PC-9 (cell line): ENCODE measurements around the gene PIM1. TPM values are rescaled to one million over a fixed set of nuclear protein-coding genes. Genes with fewer than 3 reads are reported as not detected.

ENCODE experiments used
- BruUV-seq: library from RNA; stranded (reverse); fragments of 400-500 nt; replicated peaks from 2 replicates; lab custom pipeline; 2021; lab: Mats Ljungman, UMichigan
- CTCF ChIA-PET: fragments of 300-600 bp; sonication (Branson Sonifier 250); formaldehyde crosslinking; loops from one replicate; lab custom pipeline; 2022; ENCODE audit warnings: antibody characterized with exemption; lab: Charles Lee
- POLR2A ChIA-PET: fragments of 300-600 bp; sonication (Branson Sonifier 250); formaldehyde crosslinking; loops from one replicate; lab custom pipeline; 2022; ENCODE audit warnings: antibody characterized with exemption; ENCODE audit not compliant: unreplicated experiment; lab: Charles Lee
- DNase-seq, 2 experiments: peaks; one replicate each; pipeline versions ENCODE4 v3.0.0 to v3.0.0-alpha.2; 2015 to 2022; ENCODE audit warnings: mixed read lengths in 1 of 2
- H2AFZ ChIP-seq: fragments of 200-600 bp; sonication (generic); 2 replicates; pipeline ENCODE4 v1.8.1; 2017; ENCODE audit warnings: antibody characterized with exemption
- H3F3A ChIP-seq: fragments of 200-600 bp; sonication (generic); 2 replicates; pipeline ENCODE4 v1.8.1; 2017; ENCODE audit warnings: antibody characterized with exemption, mild to moderate bottlenecking, low read depth; ENCODE audit not compliant: insufficient read depth
- H3K27ac ChIP-seq: fragments of 200-600 bp; sonication (generic); 2 replicates; pipeline ENCODE4 v1.6.1; 2016; ENCODE audit warnings: mixed run types
- H3K27me3 ChIP-seq: fragments of 200-600 bp; sonication (generic); 2 replicates; pipeline ENCODE4 v1.6.1; 2016; ENCODE audit warnings: low read depth, mixed run types; ENCODE audit not compliant: insufficient read depth
- H3K36me3 ChIP-seq: fragments of 200-600 bp; sonication (generic); 2 replicates; pipeline ENCODE4 v1.6.1; 2016; ENCODE audit warnings: low read depth, mixed run types
- H3K4me1 ChIP-seq: fragments of 200-600 bp; sonication (generic); replicated peaks from 2 replicates; pipeline ENCODE4 v1.6.1; 2016; ENCODE audit warnings: mixed run types; ENCODE audit not compliant: insufficient read depth
- H3K4me2 ChIP-seq: fragments of 200-600 bp; sonication (generic); 2 replicates; pipeline ENCODE4 v1.6.1; 2017; ENCODE audit warnings: mixed run types
- H3K4me3 ChIP-seq: fragments of 200-600 bp; sonication (generic); 2 replicates; pipeline ENCODE4 v1.6.1; 2016; ENCODE audit warnings: mixed run types
- H3K79me2 ChIP-seq: fragments of 200-600 bp; sonication (generic); 2 replicates; pipeline ENCODE4 v1.6.1; 2017; ENCODE audit warnings: low read depth, mixed run types
- H3K9me2 ChIP-seq: fragments of 200-600 bp; sonication (generic); 2 replicates; pipeline ENCODE4 v1.8.1; 2017; ENCODE audit warnings: mild to moderate bottlenecking; ENCODE audit not compliant: insufficient read depth
- H3K9me3 ChIP-seq: fragments of 200-600 bp; sonication (generic); 2 replicates; pipeline ENCODE4 v1.8.1; 2016; ENCODE audit warnings: low read depth; ENCODE audit not compliant: insufficient read depth
- H4K20me1 ChIP-seq: fragments of 200-600 bp; sonication (generic); 2 replicates; pipeline ENCODE4 v1.8.1; 2017; ENCODE audit not compliant: insufficient read depth
- CTCF ChIP-seq: fragments of 200-600 bp; sonication (generic); conservative IDR thresholded peaks from 2 replicates; pipeline ENCODE4 v1.6.1; 2017; ENCODE audit warnings: mixed run types, antibody characterized with exemption, mild to moderate bottlenecking, moderate library complexity
- EZH2 ChIP-seq: fragments of 200-600 bp; sonication (generic); IDR thresholded peaks from 2 replicates; pipeline ENCODE4 v1.8.0; 2017; ENCODE audit warnings: antibody characterized with exemption, low read depth
- intact Hi-C: fragments of 100-400 bp; cut with micrococcal nuclease; formaldehyde crosslinking; loops from one replicate; pipeline ENCODE4 v1.10.0; 2022; ENCODE audit not compliant: unreplicated experiment
- total RNA-seq: library from RNA; stranded (reverse); gene quantifications from 2 replicates; pipeline ENCODE4 v1.2.3, GENCODE V29; 2021

The PIM1 gene
- total RNA-seq, 1 experiment from 2014 or later, result 51.0 TPM

DNA sequence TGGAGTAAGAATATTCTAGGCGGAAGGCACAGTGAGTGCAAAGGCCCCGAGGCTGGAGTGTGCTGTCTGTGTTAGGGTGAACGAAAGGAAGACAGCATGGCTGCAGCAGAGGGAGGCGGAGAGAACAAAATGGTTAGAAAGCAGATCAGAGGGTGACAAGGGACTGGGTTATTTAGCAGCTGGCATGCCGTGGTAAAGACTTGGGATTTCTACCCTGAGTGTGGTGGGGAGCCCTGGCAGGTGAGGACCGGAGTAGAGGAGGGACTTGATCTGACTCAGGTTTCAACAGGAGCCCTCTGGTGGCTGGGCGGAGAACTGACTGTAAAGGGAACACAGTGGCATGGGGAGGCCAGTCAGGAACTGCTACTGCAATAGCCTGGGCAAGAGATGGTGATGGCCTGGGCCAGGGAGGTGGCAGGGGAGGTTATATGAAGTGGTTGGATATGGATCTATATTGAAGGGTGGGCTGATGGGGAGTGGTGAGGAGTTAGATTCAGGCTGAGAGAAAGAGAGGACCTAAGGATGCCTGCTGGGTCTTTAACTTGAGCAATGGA is 38.0 kb downstream of the PIM1 start:
- TF ChIP-seq CTCF (peak; percentile 91), EZH2 (no peak)
- H3K79me2 ChIP-seq, result no peaks in the 10 kb centered on the region
- BruUV-seq, result no TSS peak
- no peak overlapping the region for H3K4me3 ChIP-seq
- H4K20me1 ChIP-seq, result no peaks in the 10 kb centered on the region
- H3K4me1 ChIP-seq, result peaks cover 33% of the 10 kb centered on the region
- ChIA-PET CTCF (interaction anchor here (0.6 to 0.9 kb wide), 3 partner anchors 35 to 488 kb away, joined by 3 to 4 read pairs (median 3); no protein-coding TSS in a partner anchor), POLR2A (no interaction called here)
- no peaks in the 10 kb centered on the region for H3K9me3 ChIP-seq
- H3K27me3 ChIP-seq, result no peaks in the 10 kb centered on the region
- peak; percentile 68 to 84 for DNase-seq
- no peaks in the 10 kb centered on the region for H3K9me2 ChIP-seq
- H3K27ac ChIP-seq, result no peak overlapping the region
- no peak overlapping the region for H2AFZ ChIP-seq
- no peaks in the 10 kb centered on the region for H3K36me3 ChIP-seq
- H3K4me2 ChIP-seq, result no peak overlapping the region
- intact Hi-C loops, result loop anchor here (1.0 to 10.0 kb wide), 3 partner anchors 105 to 323 kb away; partner anchors contain the start of gene C6orf89
- H3F3A ChIP-seq, result peaks cover 10% of the 10 kb centered on the region; the same call in 1 of the 2 replicates

DNA sequence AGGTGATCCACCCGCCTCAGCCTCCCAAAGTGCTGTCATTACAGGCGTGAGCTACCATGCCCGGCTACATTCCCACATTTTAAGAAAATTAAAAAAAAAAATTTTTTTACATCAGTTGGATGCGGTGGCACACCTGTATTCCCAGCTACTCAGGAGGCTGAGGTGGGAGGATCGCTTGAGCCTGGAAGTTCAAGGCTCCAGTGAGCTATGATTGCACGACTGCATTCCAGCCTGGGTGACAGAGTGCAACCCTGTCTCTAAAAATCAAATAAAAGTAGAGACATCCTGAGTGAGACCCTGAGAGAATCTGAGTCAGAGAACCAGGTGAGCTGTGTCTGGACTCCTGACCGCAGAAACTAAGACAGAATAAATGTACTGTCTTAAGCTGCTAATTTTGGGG is 38.8 kb downstream of the PIM1 start:
- TF ChIP-seq EZH2, result no peak
- TF ChIP-seq CTCF, result no peak
- Histone ChIP-seq H3K27me3 (no peaks in the 10 kb centered on the region), H3K4me1 (peaks cover 25% of the 10 kb centered on the region), H3K36me3 (no peaks in the 10 kb centered on the region), H3K27ac (no peak overlapping the region), H3K4me2 (no peak overlapping the region), H3K4me3 (no peak overlapping the region), H3K9me2 (no peaks in the 10 kb centered on the region), H4K20me1 (no peaks in the 10 kb centered on the region), H3F3A (peaks cover 6% of the 10 kb centered on the region; the same call in 1 of the 2 replicates), H3K9me3 (no peaks in the 10 kb centered on the region), H3K79me2 (no peaks in the 10 kb centered on the region), H2AFZ (no peak overlapping the region)
- BruUV-seq, result no TSS peak
- ChIA-PET CTCF (interaction anchor here (0.9 to 1.9 kb wide), 2 partner anchors 36 to 189 kb away, joined by 4 to 45 read pairs; no protein-coding TSS in a partner anchor), POLR2A (interaction anchor here (0.6 kb wide), 1 partner anchor 33 kb away, joined by 4 read pairs; no protein-coding TSS in a partner anchor)
- intact Hi-C loops, result loop anchor here (1.0 to 10.0 kb wide), 3 partner anchors 105 to 324 kb away; partner anchors contain the start of gene C6orf89
- DNase-seq, result no peak

GRCh38 chr6:37209461-37210205 is 39.7 kb downstream of the PIM1 start:
- H3K9me2 ChIP-seq, result no peaks in the 10 kb centered on the region
- no peak overlapping the region for H3K4me2 ChIP-seq
- H2AFZ ChIP-seq, result no peak overlapping the region
- TF ChIP-seq CTCF, result no peak
- no peak for TF ChIP-seq EZH2
- H3K9me3 ChIP-seq, result no peaks in the 10 kb centered on the region
- intact Hi-C loops, result loop anchor here (1.0 to 10.0 kb wide), 7 partner anchors 37 to 443 kb away; partner anchors contain the start of gene C6orf89
- POLR2A ChIA-PET, result interaction anchor here (0.6 kb wide), 1 partner anchor 94 kb away, joined by 4 read pairs; no protein-coding TSS in a partner anchor
- H3K36me3 ChIP-seq, result no peaks in the 10 kb centered on the region
- H4K20me1 ChIP-seq, result no peaks in the 10 kb centered on the region
- CTCF ChIA-PET, result interaction anchor here (0.6 to 1.9 kb wide), 12 partner anchors 8 to 335 kb away, joined by 3 to 45 read pairs (median 6); partner anchors contain the start of gene PPIL1
- BruUV-seq, result no TSS peak
- H3F3A ChIP-seq, result no peaks in the 10 kb centered on the region
- no peak overlapping the region for H3K27ac ChIP-seq
- no peak overlapping the region for H3K4me3 ChIP-seq
- H3K27me3 ChIP-seq, result no peaks in the 10 kb centered on the region
- no peaks in the 10 kb centered on the region for H3K79me2 ChIP-seq
- H3K4me1 ChIP-seq, result peaks cover 16% of the 10 kb centered on the region
- DNase-seq, result no peak
